ENCODE measurements around the gene IL11.

Gene IL11

DNA sequence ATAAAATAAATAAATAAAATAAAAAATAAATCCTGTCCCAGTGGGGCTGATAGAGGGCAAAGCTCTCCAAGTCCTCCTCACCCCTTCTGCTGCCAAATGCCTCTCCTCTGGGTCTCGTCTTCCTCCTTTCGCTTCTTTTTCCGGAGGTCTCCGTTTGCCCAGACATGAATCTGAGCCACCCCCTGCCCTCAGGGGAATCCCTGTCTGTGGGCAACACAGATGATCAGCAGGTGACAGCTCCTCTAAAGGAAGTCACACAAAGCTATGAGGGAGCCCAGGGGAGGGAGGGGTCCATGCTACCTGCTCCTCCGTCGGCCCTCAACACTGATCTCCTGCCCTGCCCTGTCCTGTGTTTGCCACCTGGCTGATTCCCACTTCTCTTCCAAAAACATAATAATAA lies 45.6 kb downstream of the IL11 start:
- DNase-seq (ENCODE audit: low read depth), result no peak

DNA sequence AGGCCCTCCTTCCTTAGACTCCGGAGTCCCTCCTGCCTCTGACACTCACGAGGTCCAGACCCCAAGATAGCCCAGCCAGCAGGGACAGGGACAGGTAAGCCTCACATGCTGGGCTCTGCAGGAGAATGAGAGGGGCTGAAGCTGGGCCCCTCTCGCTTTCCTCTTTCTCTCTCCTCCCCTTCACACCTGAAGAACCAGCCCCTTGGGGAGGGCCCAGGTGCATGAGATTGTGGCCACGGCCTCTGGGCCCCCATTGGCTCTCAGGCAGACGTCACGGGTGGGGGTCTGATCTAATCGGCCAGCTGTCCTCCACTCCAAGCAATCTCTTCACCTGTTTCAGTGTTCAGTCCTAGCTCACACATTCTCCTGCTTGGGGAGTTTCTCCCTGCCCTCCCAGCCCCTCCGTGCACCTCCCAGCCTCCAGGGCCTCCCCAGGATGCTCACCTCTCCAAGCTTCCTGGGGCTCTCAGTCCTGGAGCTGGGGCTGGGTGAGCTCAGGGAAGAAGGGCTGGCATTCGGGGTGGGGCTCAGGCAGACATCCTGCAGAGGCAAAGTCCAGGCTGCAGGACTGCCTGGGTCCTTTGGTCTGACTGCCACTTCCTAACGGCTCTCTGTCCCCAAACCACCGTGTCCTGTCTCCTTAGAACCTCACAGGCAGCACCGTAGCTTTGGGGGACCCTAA lies 47.9 kb downstream of the IL11 start:
- no peak for DNase-seq (ENCODE audit: low read depth)

- DNase-seq (ENCODE audit: low read depth), result no peak
These were observed 48.7 kb downstream of the IL11 start for GRCh38 chr19:55321466-55322137.

- DNase-seq (ENCODE audit: low read depth), result no peak
These were observed 49.3 kb downstream of the IL11 start for GRCh38 chr19:55320844-55321419.

DNA sequence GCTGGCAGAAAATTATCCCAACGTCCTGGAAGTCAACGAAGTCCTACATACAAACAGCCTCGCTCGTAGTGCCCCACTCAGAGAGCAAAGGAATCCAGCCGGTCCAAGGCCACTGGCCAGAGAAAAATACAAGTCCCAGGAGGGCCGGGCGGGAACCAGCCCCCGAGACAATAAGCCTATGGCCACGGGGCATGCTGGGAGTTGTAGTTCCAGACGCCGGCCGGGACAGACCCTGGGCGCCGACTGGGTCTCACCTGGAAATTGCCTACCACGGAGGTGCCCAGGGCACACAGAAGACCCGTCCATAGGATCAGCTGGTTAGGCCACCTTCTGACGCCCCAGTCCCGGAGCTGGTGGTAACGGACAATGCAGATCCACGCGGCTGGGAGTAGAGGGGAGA lies 50.5 kb downstream of the IL11 start:
- no peak for DNase-seq (ENCODE audit: low read depth)

GRCh38 chr19:55316646-55317045 lies 53.6 kb downstream of the IL11 start:
- DNase-seq (ENCODE audit: low read depth), result no peak

DNA sequence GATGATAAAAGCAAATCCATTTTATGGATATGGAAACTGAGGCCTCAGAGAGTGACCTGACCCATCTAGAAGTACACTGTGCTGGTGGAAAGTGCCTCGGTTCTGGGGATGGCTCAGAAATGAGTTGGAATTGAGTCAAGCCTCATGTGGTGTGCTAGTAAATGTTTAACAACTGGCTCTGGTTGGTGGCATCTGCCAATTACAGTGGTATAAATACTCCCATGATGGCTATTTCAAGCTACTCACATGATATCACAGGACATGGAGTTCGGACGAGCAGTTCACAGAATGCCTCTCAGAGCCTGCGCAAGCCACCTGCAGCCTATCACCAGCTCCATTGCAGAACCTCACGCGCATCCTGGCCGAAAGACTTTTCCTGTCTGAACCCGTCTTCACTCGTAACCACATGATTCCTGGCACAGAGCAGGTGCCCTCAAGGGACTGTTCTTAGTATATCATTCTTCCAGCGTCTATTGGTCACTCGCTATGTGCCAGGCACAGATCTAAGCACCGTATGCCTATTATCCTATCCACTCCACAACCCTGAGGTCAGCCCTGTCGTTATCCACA lies 54.2 kb downstream of the IL11 start:
- DNase-seq (ENCODE audit: low read depth), result no peak

GRCh38 chr19:55314396-55314795 lies 55.9 kb downstream of the IL11 start:
- DNase-seq (ENCODE audit: low read depth), result no peak
